Measurements from ENCODE around the gene SLFN14.
"Not testable (repeated sequence)": the region's sequence is repeated elsewhere in the genome, so short reads cannot be mapped to it uniquely, and the experiment has no call there.

The SLFN14 gene

GRCh38 chr17:35521150-35521549, 39.5 kb downstream of the SLFN14 start:
- Mint-ChIP-seq H3K27ac (peak overlapping the region; percentile 98), H3K36me3 (peaks cover 26% of the 10 kb centered on the region), H3K4me1 (ENCODE audit: low read depth) (peaks cover 94% of the 10 kb centered on the region), H3K27me3 (no peaks in the 10 kb centered on the region), H3K9me3 (ENCODE audit: low read depth) (no peaks in the 10 kb centered on the region), H3K4me3 (peak overlapping the region; percentile 80)

GRCh38 chr17:35519906-35520442, 40.6 kb downstream of the SLFN14 start:
- H3K36me3 Mint-ChIP-seq: peaks cover 23% of the 10 kb centered on the region
- no peaks in the 10 kb centered on the region for H3K9me3 Mint-ChIP-seq (ENCODE audit: low read depth)
- H3K27ac Mint-ChIP-seq: peak overlapping the region; percentile 78
- H3K4me1 Mint-ChIP-seq (ENCODE audit: low read depth): peaks cover 91% of the 10 kb centered on the region
- no peaks in the 10 kb centered on the region for H3K27me3 Mint-ChIP-seq
- peak overlapping the region; percentile 55 for H3K4me3 Mint-ChIP-seq

GRCh38 chr17:35519439-35519838, 41.2 kb downstream of the SLFN14 start:
- peaks cover 91% of the 10 kb centered on the region for H3K4me1 Mint-ChIP-seq (ENCODE audit: low read depth)
- peak overlapping the region; percentile 78 for H3K27ac Mint-ChIP-seq
- H3K9me3 Mint-ChIP-seq (ENCODE audit: low read depth): no peaks in the 10 kb centered on the region
- peak overlapping the region; percentile 55 for H3K4me3 Mint-ChIP-seq
- no peaks in the 10 kb centered on the region for H3K27me3 Mint-ChIP-seq
- peaks cover 22% of the 10 kb centered on the region for H3K36me3 Mint-ChIP-seq

- H3K36me3 Mint-ChIP-seq: peaks cover 17% of the 10 kb centered on the region
- H3K4me3 Mint-ChIP-seq: peak overlapping the region; percentile 64
- peak overlapping the region; percentile 54 for H3K27ac Mint-ChIP-seq
- not testable (repeated sequence) for H3K27me3 Mint-ChIP-seq; H3K9me3 Mint-ChIP-seq (ENCODE audit: low read depth)
- peaks cover 90% of the 10 kb centered on the region for H3K4me1 Mint-ChIP-seq (ENCODE audit: low read depth)
Measured at GRCh38 chr17:35518431-35518830, 42.2 kb downstream of the SLFN14 start.

GRCh38 chr17:35515027-35515426, 45.6 kb downstream of the SLFN14 start:
- Mint-ChIP-seq H3K4me3 (no peak overlapping the region), H3K27ac (peak overlapping the region; percentile 19), H3K36me3 (peaks cover 18% of the 10 kb centered on the region), H3K9me3 (ENCODE audit: low read depth) (no peaks in the 10 kb centered on the region), H3K4me1 (ENCODE audit: low read depth) (peaks cover 78% of the 10 kb centered on the region), H3K27me3 (no peaks in the 10 kb centered on the region)

GRCh38 chr17:35514564-35514963, 46.1 kb downstream of the SLFN14 start:
- Mint-ChIP-seq H3K27me3 (no peaks in the 10 kb centered on the region), H3K36me3 (peaks cover 16% of the 10 kb centered on the region), H3K9me3 (ENCODE audit: low read depth) (no peaks in the 10 kb centered on the region), H3K27ac (peak overlapping the region; percentile 19), H3K4me1 (ENCODE audit: low read depth) (peaks cover 76% of the 10 kb centered on the region), H3K4me3 (no peak overlapping the region)
